ENCODE measurements around the gene ENC1.

The ENC1 gene

DNA sequence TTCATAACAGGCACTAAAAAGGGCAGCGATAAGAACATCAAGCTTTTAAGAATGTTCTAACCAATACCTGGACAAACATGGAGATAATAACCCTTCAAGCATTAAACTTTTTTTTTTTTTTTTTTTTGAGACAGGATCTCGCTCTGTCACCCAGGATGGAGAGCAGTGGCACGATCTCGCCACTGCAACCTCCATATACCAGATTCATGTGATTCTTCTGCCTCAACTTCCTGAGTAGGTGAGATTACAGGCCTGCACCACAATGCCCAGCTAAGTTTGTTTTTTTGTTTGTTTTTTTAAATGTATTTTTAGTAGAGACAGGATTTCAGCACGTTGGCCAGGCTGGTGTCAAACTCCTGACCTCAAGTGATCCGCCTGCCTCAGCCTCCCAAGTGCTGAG, 14.7 kb upstream of the ENC1 start:
- TF ChIP-seq, protein P1, sequence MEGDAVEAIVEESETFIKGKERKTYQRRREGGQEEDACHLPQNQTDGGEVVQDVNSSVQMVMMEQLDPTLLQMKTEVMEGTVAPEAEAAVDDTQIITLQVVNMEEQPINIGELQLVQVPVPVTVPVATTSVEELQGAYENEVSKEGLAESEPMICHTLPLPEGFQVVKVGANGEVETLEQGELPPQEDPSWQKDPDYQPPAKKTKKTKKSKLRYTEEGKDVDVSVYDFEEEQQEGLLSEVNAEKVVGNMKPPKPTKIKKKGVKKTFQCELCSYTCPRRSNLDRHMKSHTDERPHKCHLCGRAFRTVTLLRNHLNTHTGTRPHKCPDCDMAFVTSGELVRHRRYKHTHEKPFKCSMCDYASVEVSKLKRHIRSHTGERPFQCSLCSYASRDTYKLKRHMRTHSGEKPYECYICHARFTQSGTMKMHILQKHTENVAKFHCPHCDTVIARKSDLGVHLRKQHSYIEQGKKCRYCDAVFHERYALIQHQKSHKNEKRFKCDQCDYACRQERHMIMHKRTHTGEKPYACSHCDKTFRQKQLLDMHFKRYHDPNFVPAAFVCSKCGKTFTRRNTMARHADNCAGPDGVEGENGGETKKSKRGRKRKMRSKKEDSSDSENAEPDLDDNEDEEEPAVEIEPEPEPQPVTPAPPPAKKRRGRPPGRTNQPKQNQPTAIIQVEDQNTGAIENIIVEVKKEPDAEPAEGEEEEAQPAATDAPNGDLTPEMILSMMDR (conservative IDR thresholded peaks at IDR 0.05; ENCODE audit: low read length): no peak
- DNase-seq (ENCODE audit: low read depth): no peak
- H3K4me3 ChIP-seq (ENCODE audit: low read length): no peak overlapping the region

DNA sequence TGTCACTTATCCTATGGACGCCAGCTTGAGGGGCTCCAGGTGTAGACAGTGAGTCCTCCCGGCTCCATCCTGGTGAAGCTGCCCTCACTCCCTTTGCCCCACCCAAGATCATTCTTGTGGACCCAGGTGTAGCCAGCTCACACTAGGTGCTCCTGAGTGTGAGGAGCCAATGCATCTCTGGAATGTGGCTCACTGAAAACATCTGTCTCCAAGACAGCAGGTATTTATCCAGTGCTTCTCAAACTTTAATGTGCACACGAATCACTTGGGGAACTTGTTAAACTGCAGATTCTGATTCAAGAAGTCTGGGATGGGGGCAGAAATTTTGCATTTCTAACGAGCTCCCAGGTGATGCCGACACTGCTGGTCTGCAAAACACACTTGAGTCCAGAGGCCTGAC, 13.5 kb upstream of the ENC1 start:
- no peak overlapping the region for H3K4me3 ChIP-seq (ENCODE audit: low read length)
- DNase-seq (ENCODE audit: low read depth): no peak
- TF ChIP-seq, protein P1 (conservative IDR thresholded peaks at IDR 0.05; ENCODE audit: low read length): no peak

DNA sequence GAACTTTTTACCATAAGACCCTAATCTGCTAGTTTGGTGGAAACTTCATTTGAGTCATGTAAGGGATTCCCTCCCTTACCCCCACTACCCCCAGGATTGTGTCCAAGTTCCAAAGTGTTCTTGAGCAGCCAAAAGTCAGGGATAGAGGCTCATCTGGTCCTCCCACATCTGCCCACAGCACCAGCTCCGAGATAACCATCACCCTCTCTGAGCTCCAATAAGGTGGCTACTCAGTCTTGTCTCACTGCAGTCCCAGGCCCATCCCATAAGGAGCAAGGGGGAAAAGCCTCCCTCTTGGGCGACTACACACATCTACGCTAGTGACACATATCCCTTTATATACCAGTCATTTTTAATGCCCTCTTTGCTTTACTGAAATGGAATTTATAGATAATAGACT, 12.0 kb upstream of the ENC1 start:
- no peak for DNase-seq (ENCODE audit: low read depth)
- no peak overlapping the region for H3K4me3 ChIP-seq (ENCODE audit: low read length)
- TF ChIP-seq, protein P1 (conservative IDR thresholded peaks at IDR 0.05; ENCODE audit: low read length): no peak

DNA sequence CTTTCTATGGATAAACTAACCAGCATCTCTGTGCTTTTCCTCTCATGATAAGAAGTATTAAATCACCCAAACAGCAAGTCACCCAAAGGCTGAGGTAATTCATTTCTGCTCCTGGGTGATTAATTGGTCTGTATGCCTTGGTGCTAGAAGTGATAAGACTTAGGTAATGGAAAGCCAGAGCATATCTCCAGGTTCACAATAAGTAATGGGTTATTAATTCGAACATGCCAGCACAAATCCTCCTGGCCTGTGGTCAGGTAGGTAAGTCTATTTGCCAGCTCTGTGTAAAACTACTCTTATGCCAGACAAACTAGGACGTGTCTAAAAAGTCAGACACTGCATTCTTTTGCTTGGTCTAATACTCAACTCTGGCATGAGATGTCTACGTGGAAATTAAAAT, 11.2 kb upstream of the ENC1 start:
- no peak for DNase-seq (ENCODE audit: low read depth)
- TF ChIP-seq, protein P1 (conservative IDR thresholded peaks at IDR 0.05; ENCODE audit: low read length): no peak
- H3K4me3 ChIP-seq (ENCODE audit: low read length): no peak overlapping the region

DNA sequence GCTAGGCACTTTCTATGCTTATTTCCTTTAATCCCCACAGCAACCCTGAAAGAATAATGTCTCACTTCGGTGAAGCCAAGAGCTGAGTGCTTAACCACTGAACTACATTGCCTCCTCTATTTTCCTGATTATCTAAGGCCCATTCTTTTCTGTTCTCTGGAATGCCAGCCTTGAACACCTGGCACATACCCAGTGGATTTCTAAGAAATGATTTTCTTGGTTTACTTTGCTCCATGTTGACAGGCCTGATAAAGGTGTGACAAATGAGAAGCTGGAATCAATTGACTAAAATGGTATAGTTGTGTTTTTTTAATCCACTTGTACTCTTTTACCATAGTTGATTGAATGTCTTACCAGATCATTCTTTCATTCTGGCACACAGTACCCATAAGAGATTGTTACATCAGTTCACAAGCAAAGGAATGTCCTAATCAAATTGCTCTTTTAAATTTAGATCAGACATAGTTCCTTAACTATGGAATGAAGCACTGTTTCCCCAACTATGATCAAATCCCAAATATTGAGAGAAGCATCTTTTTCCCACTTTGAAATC, 9.0 kb upstream of the ENC1 start:
- no peak overlapping the region for H3K4me3 ChIP-seq (ENCODE audit: low read length)
- DNase-seq (ENCODE audit: low read depth): no peak
- TF ChIP-seq, protein P1 (conservative IDR thresholded peaks at IDR 0.05; ENCODE audit: low read length): no peak

DNA sequence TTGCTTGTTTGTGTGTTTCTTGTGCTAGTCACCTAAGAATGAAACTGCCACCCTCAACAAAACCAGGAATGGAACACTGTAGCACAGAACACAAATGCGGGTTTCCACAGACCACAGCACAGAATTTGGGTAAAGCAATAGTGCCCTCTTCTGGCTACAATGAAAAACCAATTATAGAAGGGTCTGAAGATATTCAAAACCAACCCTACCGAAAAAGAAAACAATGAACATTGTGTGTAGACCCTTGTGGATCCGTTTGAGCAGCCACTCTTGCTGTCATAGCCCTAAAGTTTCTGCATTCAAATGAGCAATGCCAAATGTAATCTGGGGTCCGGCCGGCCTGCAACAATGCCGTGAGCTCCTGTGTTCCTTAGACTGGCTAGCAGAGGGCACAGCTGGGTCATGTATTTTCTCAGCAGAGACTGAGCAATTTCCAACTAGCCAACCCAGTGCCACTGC, 8.3 kb upstream of the ENC1 start:
- DNase-seq (ENCODE audit: low read depth): peak; percentile 70
- TF ChIP-seq, protein P1 (conservative IDR thresholded peaks at IDR 0.05; ENCODE audit: low read length): peak; percentile 76
- H3K4me3 ChIP-seq (ENCODE audit: low read length): no peak overlapping the region

DNA sequence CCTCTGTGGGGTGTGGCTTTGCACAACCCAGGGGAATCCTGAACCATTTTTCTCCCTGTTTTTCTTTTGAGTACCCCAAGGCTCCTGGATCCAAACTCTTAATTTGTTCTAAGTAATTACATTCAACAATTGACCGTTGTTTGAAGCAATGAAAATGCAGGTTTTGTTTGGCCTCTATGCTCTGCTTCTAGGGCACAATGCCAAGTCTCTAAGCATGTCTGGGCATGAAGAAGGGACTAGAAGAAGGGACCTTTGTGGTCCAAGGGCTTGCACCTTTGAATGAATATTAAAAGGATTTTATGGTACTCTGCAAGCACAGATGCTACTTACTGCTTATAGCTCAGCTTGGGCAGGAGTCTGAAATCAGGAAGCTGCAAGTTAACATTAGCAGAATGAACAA, 6.6 kb upstream of the ENC1 start:
- H3K4me3 ChIP-seq (ENCODE audit: low read length): no peak overlapping the region
- no peak for DNase-seq (ENCODE audit: low read depth)
- TF ChIP-seq, protein P1 (conservative IDR thresholded peaks at IDR 0.05; ENCODE audit: low read length): no peak

Data from AG10803 (cell line).